Measurements from ENCODE around the gene MYO1C.

DNA sequence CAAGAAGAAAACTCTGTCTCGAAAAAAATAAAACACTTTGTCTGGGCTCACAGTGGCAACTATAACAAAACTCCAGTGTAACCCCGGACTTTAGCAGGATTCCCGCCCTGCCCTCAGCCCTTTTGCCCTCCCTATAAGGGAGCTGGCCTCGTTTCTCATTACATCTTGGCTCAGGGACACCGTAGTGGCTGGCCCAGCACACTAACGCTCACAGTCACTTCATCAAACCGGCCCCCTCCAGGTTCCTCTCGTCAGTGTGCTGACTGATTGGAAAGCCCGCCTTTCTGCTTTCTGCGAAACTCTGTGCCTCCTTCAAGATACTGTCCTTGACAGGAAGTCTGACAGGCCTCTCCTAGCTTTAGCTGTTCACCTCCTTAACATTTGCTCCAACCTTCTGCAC lies 11.2 kb upstream of the MYO1C start:
- TF ChIP-seq, protein P1, sequence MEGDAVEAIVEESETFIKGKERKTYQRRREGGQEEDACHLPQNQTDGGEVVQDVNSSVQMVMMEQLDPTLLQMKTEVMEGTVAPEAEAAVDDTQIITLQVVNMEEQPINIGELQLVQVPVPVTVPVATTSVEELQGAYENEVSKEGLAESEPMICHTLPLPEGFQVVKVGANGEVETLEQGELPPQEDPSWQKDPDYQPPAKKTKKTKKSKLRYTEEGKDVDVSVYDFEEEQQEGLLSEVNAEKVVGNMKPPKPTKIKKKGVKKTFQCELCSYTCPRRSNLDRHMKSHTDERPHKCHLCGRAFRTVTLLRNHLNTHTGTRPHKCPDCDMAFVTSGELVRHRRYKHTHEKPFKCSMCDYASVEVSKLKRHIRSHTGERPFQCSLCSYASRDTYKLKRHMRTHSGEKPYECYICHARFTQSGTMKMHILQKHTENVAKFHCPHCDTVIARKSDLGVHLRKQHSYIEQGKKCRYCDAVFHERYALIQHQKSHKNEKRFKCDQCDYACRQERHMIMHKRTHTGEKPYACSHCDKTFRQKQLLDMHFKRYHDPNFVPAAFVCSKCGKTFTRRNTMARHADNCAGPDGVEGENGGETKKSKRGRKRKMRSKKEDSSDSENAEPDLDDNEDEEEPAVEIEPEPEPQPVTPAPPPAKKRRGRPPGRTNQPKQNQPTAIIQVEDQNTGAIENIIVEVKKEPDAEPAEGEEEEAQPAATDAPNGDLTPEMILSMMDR (IDR thresholded peaks at IDR 0.05): no peak
- no peak for TF ChIP-seq ZSCAN18 (CRISPR knock-in tag; IDR thresholded peaks at IDR 0.05)
- TF ChIP-seq STAT6 (CRISPR knock-in tag; conservative IDR thresholded peaks at IDR 0.05; ENCODE audit: low read depth): no peak
- TF ChIP-seq, protein P2, sequence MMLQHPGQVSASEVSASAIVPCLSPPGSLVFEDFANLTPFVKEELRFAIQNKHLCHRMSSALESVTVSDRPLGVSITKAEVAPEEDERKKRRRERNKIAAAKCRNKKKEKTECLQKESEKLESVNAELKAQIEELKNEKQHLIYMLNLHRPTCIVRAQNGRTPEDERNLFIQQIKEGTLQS (CRISPR knock-in tag; conservative IDR thresholded peaks at IDR 0.05): no peak
- TF ChIP-seq GABPB1 (CRISPR knock-in tag; IDR thresholded peaks at IDR 0.05): no peak
- TF ChIP-seq TCF7 (CRISPR knock-in tag; IDR thresholded peaks at IDR 0.05; ENCODE audit: low read depth): no peak
- TF ChIP-seq, protein P3, sequence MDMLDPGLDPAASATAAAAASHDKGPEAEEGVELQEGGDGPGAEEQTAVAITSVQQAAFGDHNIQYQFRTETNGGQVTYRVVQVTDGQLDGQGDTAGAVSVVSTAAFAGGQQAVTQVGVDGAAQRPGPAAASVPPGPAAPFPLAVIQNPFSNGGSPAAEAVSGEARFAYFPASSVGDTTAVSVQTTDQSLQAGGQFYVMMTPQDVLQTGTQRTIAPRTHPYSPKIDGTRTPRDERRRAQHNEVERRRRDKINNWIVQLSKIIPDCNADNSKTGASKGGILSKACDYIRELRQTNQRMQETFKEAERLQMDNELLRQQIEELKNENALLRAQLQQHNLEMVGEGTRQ (CRISPR knock-in tag; IDR thresholded peaks at IDR 0.05): no peak
- TF ChIP-seq ZNF232 (CRISPR knock-in tag; IDR thresholded peaks at IDR 0.05): no peak
- TF ChIP-seq, protein P4, sequence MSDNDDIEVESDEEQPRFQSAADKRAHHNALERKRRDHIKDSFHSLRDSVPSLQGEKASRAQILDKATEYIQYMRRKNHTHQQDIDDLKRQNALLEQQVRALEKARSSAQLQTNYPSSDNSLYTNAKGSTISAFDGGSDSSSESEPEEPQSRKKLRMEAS (CRISPR knock-in tag; IDR thresholded peaks at IDR 0.05): no peak
- TF ChIP-seq NR2C2 (CRISPR knock-in tag; IDR thresholded peaks at IDR 0.05): no peak
- no peak for TF ChIP-seq ZNF121 (CRISPR knock-in tag; IDR thresholded peaks at IDR 0.05)
- no peak for TF ChIP-seq TP53 (CRISPR knock-in tag; IDR thresholded peaks at IDR 0.05)
- TF ChIP-seq FOXP4 (CRISPR knock-in tag; IDR thresholded peaks at IDR 0.05): no peak
- TF ChIP-seq JAZF1 (CRISPR knock-in tag; IDR thresholded peaks at IDR 0.05): no peak

All from WTC11 (cell line).